Fibroblast of mammary gland (primary cell): Measurements from ENCODE around the gene TMUB1.

Source experiments
- DNase-seq: peaks from one replicate; pipeline ENCODE4 v3.0.0-alpha.2; 2010; ENCODE audit warnings: low read depth
- H3K4me3 ChIP-seq: 2 replicates; pipeline ENCODE4 v1.5.1; 2011; ENCODE audit warnings: low read depth, mild to moderate bottlenecking, low read length, moderate library complexity; ENCODE audit not compliant: control insufficient read depth
- CTCF ChIP-seq: conservative IDR thresholded peaks from 2 replicates; pipeline ENCODE4 v1.5.1; 2011; ENCODE audit warnings: low read depth, low read length, inconsistent platforms; ENCODE audit not compliant: control insufficient read depth, insufficient read depth

The TMUB1 gene

GRCh38 chr7:151062111-151062398 is 21.2 kb downstream of the TMUB1 start:
- DNase-seq, result no peak
- H3K4me3 ChIP-seq, result no peak overlapping the region
- no peak for TF ChIP-seq CTCF

GRCh38 chr7:151061213-151062110 is 21.8 kb downstream of the TMUB1 start:
- DNase-seq, result no peak
- no peak for TF ChIP-seq CTCF
- H3K4me3 ChIP-seq, result peak overlapping the region; percentile 78

GRCh38 chr7:151060416-151061212 is 22.7 kb downstream of the TMUB1 start:
- H3K4me3 ChIP-seq, result peak overlapping the region; percentile 78
- DNase-seq, result peak; percentile 36
- TF ChIP-seq CTCF, result peak; percentile 6

GRCh38 chr7:151060113-151060415 is 23.2 kb downstream of the TMUB1 start:
- DNase-seq, result no peak
- TF ChIP-seq CTCF, result no peak
- peak overlapping the region; percentile 78 for H3K4me3 ChIP-seq

- peak; percentile 25 for TF ChIP-seq CTCF
- peak; percentile 59 for DNase-seq
- H3K4me3 ChIP-seq, result peak within 1 kb of the TSS; percentile 78
Measured at GRCh38 chr7:151059367-151060112, 23.8 kb downstream of the TMUB1 start, which contains the start of gene SLC4A2. SLC4A2 (plus strand) TSS chr7:151059589; CDS start chr7:151061988, 2,399 bp downstream.

GRCh38 chr7:151058781-151059366 is 24.4 kb downstream of the TMUB1 start:
- H3K4me3 ChIP-seq, result peak overlapping the region; percentile 78
- TF ChIP-seq CTCF, result no peak
- peak; percentile 43 for DNase-seq
